Measurements from ENCODE around the gene PPP1R15B.

DNA sequence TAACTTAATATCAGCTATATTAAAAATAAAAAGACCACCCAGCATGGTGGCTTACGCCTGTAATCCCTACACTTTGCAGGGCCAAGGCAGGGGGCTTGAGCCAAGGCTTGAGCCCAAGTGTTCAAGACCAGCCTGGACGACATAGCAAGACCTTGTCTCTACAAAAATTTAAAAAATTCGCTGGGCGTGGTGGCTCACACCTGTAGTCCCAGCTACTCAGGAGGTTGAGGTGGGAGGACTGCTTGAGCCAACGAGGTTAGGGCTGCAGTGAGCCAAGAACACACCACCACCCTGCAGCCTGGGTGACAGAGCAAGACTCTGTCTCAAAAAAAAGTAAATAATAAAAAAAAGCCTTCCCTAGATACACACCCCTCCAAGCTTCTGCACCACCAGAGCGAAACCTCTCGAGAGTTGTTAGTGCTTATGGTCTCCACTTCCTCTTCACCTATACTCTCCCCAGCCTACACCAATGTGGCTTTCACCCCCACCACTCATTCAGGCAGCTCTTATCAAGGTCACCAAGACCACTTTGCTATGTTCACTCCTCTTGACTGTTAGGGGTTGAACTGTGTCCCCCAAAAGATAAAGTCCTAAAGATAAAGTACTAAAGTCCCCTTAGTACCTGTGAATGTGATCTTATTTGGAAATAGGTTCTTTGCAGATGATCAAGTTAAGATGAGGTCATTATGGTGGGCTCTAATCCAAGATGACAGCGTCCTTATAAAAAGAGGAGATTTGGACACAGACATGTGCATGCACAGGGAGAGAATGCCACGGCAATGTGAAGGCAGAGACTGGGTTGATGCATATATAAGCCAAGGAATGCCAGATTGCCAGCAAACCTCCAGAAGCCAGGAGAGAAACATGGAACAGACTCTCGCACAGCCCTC lies 6.8 kb upstream of the PPP1R15B start:
- TF ChIP-seq, protein P1, sequence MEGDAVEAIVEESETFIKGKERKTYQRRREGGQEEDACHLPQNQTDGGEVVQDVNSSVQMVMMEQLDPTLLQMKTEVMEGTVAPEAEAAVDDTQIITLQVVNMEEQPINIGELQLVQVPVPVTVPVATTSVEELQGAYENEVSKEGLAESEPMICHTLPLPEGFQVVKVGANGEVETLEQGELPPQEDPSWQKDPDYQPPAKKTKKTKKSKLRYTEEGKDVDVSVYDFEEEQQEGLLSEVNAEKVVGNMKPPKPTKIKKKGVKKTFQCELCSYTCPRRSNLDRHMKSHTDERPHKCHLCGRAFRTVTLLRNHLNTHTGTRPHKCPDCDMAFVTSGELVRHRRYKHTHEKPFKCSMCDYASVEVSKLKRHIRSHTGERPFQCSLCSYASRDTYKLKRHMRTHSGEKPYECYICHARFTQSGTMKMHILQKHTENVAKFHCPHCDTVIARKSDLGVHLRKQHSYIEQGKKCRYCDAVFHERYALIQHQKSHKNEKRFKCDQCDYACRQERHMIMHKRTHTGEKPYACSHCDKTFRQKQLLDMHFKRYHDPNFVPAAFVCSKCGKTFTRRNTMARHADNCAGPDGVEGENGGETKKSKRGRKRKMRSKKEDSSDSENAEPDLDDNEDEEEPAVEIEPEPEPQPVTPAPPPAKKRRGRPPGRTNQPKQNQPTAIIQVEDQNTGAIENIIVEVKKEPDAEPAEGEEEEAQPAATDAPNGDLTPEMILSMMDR (IDR thresholded peaks at IDR 0.05), result no peak
- TF ChIP-seq EP300 (IDR thresholded peaks at IDR 0.05) (no peak), POLR2AphosphoS5 (IDR thresholded peaks at IDR 0.05) (no peak), POLR2A (IDR thresholded peaks at IDR 0.05) (no peak)
